GM23338 (cell line): ENCODE measurements around the gene CRTC1. TPM values are rescaled to one million over a fixed set of nuclear protein-coding genes. Genes with fewer than 3 reads are reported as not detected.

ENCODE experiments used
- ATAC-seq: fragments of 200-7000 bp; cut with Tn5 transposase; 3 replicates; pipeline ENCODE4 v1.9.1; 2020
- DNase-seq: peaks from one replicate; pipeline ENCODE4 v3.0.0-alpha.2; 2015; ENCODE audit warnings: low spot score
- H2AFZ ChIP-seq: fragments of 200-600 bp; sonication (generic); 2 replicates; pipeline ENCODE4 v1.8.0; 2016; ENCODE audit warnings: antibody characterized with exemption, mild to moderate bottlenecking, moderate library complexity
- H3F3A ChIP-seq: fragments of 200-600 bp; sonication (generic); replicated peaks from 2 replicates; pipeline ENCODE4 v1.8.0; 2017; ENCODE audit warnings: antibody characterized with exemption, mixed run types, low read depth
- H3K27ac ChIP-seq: fragments of 200-600 bp; sonication (generic); 2 replicates; pipeline ENCODE4 v1.6.1; 2016; ENCODE audit warnings: low read depth
- H3K27me3 ChIP-seq: fragments of 200-600 bp; sonication (generic); 2 replicates; pipeline ENCODE4 v1.8.0; 2016; ENCODE audit warnings: mild to moderate bottlenecking, mixed run types, moderate library complexity; ENCODE audit not compliant: insufficient read depth
- H3K36me3 ChIP-seq: fragments of 200-600 bp; sonication (generic); 2 replicates; pipeline ENCODE4 v1.8.0; 2016; ENCODE audit warnings: mild to moderate bottlenecking; ENCODE audit not compliant: insufficient read depth
- H3K4me1 ChIP-seq: fragments of 200-600 bp; sonication (generic); 2 replicates; pipeline ENCODE4 v1.8.0; 2016; ENCODE audit warnings: mild to moderate bottlenecking, moderate library complexity; ENCODE audit not compliant: insufficient read depth
- H3K4me2 ChIP-seq: fragments of 200-600 bp; sonication (generic); 2 replicates; pipeline ENCODE4 v1.7.1; 2017; ENCODE audit warnings: mixed run types
- H3K4me3 ChIP-seq: fragments of 200-600 bp; sonication (generic); 2 replicates; pipeline ENCODE4 v1.6.1; 2016; ENCODE audit warnings: mixed run types
- H3K79me2 ChIP-seq: fragments of 200-600 bp; sonication (generic); replicated peaks from 2 replicates; pipeline ENCODE4 v1.8.0; 2017; ENCODE audit warnings: mild to moderate bottlenecking; ENCODE audit not compliant: insufficient read depth
- H3K9me2 ChIP-seq: fragments of 200-600 bp; sonication (generic); 2 replicates; pipeline ENCODE4 v1.8.0; 2017; ENCODE audit not compliant: insufficient read depth
- H4K20me1 ChIP-seq: fragments of 200-600 bp; sonication (generic); replicated peaks from 2 replicates; pipeline ENCODE4 v1.8.0; 2017; ENCODE audit warnings: mild to moderate bottlenecking; ENCODE audit not compliant: insufficient read depth
- H3K27ac Mint-ChIP-seq: 2 replicates; pipeline ENCODE4 v1.8.0; 2020; ENCODE audit warnings: inconsistent platforms, mild to moderate bottlenecking, moderate library complexity, mixed read lengths
- H3K27me3 Mint-ChIP-seq: 3 replicates; pipeline ENCODE4 v1.8.0; 2022; ENCODE audit warnings: low read depth, mild to moderate bottlenecking, moderate library complexity, mixed read lengths, inconsistent platforms; ENCODE audit not compliant: insufficient read depth, poor library complexity
- H3K36me3 Mint-ChIP-seq: 3 replicates; pipeline ENCODE4 v1.8.0; 2021; ENCODE audit warnings: low read depth, mild to moderate bottlenecking, inconsistent platforms, moderate library complexity, mixed read lengths
- H3K4me1 Mint-ChIP-seq: 3 replicates; pipeline ENCODE4 v1.8.0; 2020; ENCODE audit warnings: mild to moderate bottlenecking, inconsistent platforms, mixed read lengths
- H3K4me3 Mint-ChIP-seq: 3 replicates; pipeline ENCODE4 v1.8.0; 2021; ENCODE audit warnings: moderate library complexity, mild to moderate bottlenecking, inconsistent platforms, mixed read lengths
- H3K9me3 Mint-ChIP-seq: 3 replicates; pipeline ENCODE4 v1.8.0; 2020; ENCODE audit warnings: moderate library complexity, mild to moderate bottlenecking, inconsistent platforms, mixed read lengths
- CREB1 ChIP-seq: fragments of 250-450 bp; sonication (Bioruptor Pico); IDR thresholded peaks from 2 replicates; pipeline ENCODE4 v1.5.0; 2020; ENCODE audit warnings: low read depth, mild to moderate bottlenecking, moderate library complexity
- EZH2 ChIP-seq: fragments of 200-600 bp; sonication (generic); IDR thresholded peaks from one replicate; pipeline ENCODE4 v1.8.0; 2017; ENCODE audit warnings: antibody characterized with exemption, mild to moderate bottlenecking, low read depth; ENCODE audit not compliant: unreplicated experiment
- EZH2phosphoT487 ChIP-seq: fragments of 200-600 bp; sonication (generic); IDR thresholded peaks from one replicate; pipeline ENCODE4 v1.8.1; 2018; ENCODE audit warnings: antibody characterized with exemption; ENCODE audit not compliant: unreplicated experiment
- JUNB ChIP-seq: IDR thresholded peaks from one replicate; pipeline ENCODE4 v1.6.1; 2016; ENCODE audit warnings: antibody characterized with exemption; ENCODE audit not compliant: unreplicated experiment
- ZNF331 ChIP-seq: fragments of 250-450 bp; sonication (Bioruptor Pico); IDR thresholded peaks from 2 replicates; pipeline ENCODE4 v1.5.0; 2020; ENCODE audit warnings: low read depth, mild to moderate bottlenecking, moderate library complexity
- polyA plus RNA-seq: library from polyadenylated mRNA; unstranded; fragments of >200 nt; fragmentation: Nextera tagmentation; extraction: Ambion mirVana; gene quantifications from 2 replicates; pipeline ENCODE4 v1.2.1, GENCODE V29; 2016
- total RNA-seq: library from RNA; depleted of rRNA; stranded (reverse); fragments of >200 nt; shearing (Covaris generic); gene quantifications from 2 replicates; pipeline ENCODE4 v1.2.3, GENCODE V29; 2014
- TF ChIP-seq, protein P1 (sequence below): fragments of 250-450 bp; sonication (Bioruptor Pico); IDR thresholded peaks from 2 replicates; pipeline ENCODE4 v1.5.0; 2020; ENCODE audit warnings: mild to moderate bottlenecking, moderate library complexity
- TF ChIP-seq, protein P2 (sequence below): IDR thresholded peaks from 2 replicates; pipeline ENCODE4 v1.6.1; 2016; ENCODE audit warnings: antibody characterized with exemption
- TF ChIP-seq, protein P3 (sequence below): IDR thresholded peaks from one replicate; pipeline ENCODE4 v1.6.1; 2018; ENCODE audit warnings: antibody characterized with exemption; ENCODE audit not compliant: unreplicated experiment

Gene CRTC1
- total and polyA plus RNA-seq, 2 experiments from 2014 or later, result 5.4 to 8.4 TPM

DNA sequence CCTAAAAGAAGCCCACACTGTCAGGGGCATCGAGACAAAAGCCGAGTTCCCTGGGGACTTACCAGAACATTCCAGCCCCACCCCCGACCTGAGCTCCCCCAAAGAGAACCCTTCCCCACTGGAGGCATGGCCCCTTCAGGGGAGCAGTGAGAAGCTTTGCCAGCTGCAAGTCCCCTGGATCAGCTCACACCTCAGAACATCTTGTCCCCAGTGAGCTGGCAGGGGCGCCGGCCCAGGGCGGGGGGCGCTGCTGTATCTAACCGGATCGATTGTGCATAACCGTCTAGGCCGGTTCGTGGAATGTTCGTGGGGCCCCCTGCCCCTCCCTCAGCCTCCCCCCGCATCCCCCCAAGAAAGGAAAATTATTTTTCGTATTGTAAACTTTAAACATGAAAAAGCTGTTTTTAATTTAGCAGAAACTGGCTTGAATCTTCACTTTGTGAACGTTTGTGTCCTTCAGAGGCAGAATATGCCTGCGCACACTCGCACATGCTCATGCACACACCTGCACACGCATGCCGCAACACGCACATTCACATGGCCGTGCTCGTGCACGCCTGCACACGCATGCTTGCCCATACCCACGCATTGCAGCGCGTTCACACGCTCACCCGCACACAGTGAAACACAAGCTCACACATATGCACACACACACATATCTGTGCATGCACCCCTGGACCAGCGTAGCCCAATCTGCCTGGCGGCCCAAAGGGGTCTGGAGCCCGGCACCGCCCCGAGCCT lies 12.0 kb upstream of the CRTC1 start (continued):
- TF ChIP-seq, protein P1, sequence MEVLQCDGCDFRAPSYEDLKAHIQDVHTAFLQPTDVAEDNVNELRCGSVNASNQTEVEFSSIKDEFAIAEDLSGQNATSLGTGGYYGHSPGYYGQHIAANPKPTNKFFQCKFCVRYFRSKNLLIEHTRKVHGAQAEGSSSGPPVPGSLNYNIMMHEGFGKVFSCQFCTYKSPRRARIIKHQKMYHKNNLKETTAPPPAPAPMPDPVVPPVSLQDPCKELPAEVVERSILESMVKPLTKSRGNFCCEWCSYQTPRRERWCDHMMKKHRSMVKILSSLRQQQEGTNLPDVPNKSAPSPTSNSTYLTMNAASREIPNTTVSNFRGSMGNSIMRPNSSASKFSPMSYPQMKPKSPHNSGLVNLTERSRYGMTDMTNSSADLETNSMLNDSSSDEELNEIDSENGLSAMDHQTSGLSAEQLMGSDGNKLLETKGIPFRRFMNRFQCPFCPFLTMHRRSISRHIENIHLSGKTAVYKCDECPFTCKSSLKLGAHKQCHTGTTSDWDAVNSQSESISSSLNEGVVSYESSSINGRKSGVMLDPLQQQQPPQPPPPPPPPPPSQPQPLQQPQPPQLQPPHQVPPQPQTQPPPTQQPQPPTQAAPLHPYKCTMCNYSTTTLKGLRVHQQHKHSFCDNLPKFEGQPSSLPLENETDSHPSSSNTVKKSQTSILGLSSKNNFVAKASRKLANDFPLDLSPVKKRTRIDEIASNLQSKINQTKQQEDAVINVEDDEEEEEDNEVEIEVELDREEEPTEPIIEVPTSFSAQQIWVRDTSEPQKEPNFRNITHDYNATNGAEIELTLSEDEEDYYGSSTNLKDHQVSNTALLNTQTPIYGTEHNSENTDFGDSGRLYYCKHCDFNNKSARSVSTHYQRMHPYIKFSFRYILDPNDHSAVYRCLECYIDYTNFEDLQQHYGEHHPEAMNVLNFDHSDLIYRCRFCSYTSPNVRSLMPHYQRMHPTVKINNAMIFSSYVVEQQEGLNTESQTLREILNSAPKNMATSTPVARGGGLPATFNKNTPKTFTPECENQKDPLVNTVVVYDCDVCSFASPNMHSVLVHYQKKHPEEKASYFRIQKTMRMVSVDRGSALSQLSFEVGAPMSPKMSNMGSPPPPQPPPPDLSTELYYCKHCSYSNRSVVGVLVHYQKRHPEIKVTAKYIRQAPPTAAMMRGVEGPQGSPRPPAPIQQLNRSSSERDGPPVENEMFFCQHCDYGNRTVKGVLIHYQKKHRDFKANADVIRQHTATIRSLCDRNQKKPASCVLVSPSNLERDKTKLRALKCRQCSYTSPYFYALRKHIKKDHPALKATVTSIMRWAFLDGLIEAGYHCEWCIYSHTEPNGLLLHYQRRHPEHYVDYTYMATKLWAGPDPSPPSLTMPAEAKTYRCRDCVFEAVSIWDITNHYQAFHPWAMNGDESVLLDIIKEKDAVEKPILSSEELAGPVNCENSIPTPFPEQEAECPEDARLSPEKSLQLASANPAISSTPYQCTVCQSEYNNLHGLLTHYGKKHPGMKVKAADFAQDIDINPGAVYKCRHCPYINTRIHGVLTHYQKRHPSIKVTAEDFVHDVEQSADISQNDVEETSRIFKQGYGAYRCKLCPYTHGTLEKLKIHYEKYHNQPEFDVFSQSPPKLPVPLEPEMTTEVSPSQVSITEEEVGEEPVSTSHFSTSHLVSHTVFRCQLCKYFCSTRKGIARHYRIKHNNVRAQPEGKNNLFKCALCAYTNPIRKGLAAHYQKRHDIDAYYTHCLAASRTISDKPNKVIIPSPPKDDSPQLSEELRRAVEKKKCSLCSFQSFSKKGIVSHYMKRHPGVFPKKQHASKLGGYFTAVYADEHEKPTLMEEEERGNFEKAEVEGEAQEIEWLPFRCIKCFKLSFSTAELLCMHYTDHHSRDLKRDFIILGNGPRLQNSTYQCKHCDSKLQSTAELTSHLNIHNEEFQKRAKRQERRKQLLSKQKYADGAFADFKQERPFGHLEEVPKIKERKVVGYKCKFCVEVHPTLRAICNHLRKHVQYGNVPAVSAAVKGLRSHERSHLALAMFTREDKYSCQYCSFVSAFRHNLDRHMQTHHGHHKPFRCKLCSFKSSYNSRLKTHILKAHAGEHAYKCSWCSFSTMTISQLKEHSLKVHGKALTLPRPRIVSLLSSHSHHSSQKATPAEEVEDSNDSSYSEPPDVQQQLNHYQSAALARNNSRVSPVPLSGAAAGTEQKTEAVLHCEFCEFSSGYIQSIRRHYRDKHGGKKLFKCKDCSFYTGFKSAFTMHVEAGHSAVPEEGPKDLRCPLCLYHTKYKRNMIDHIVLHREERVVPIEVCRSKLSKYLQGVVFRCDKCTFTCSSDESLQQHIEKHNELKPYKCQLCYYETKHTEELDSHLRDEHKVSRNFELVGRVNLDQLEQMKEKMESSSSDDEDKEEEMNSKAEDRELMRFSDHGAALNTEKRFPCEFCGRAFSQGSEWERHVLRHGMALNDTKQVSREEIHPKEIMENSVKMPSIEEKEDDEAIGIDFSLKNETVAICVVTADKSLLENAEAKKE (CRISPR knock-in tag), result no peak
- TF ChIP-seq CREB1 (no peak), ZNF331 (no peak), EZH2phosphoT487 (no peak), JUNB (no peak)
- TF ChIP-seq, protein P2, sequence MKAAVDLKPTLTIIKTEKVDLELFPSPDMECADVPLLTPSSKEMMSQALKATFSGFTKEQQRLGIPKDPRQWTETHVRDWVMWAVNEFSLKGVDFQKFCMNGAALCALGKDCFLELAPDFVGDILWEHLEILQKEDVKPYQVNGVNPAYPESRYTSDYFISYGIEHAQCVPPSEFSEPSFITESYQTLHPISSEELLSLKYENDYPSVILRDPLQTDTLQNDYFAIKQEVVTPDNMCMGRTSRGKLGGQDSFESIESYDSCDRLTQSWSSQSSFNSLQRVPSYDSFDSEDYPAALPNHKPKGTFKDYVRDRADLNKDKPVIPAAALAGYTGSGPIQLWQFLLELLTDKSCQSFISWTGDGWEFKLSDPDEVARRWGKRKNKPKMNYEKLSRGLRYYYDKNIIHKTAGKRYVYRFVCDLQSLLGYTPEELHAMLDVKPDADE, result no peak

DNA sequence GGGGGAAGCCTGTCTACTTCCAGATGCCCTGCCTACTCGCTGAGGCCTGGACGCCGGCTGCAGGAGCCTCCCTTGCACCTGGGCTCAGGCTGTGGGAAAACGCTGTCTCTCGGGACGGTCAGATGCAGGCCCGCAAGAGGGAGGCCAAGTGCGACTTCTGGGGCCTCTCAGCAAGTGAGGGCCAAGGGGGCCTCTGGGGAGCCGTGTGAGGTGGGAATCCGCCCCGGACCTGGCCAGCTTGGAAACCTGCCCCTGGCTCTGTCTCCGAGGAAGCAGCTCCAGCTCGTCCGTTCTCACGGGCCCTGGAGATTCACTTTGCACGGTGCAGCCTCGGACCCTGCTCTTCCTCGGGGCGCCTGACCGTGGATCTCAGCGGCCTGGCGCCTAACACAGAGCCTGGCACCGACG lies 11.4 kb upstream of the CRTC1 start:
- H2AFZ ChIP-seq, result no peak overlapping the region

More for the DNA sequence above, 11.4 kb upstream of the CRTC1 start:
- peaks cover 19% of the 10 kb centered on the region for H3F3A ChIP-seq
- Mint-ChIP-seq H3K9me3 (no peaks in the 10 kb centered on the region), H3K4me3 (no peak overlapping the region), H3K27me3 (peaks cover 10% of the 10 kb centered on the region), H3K36me3 (peaks cover 10% of the 10 kb centered on the region; the same call in 2 of the 3 replicates), H3K27ac (no peak overlapping the region), H3K4me1 (peaks cover 11% of the 10 kb centered on the region)
- no peaks in the 10 kb centered on the region; the same call in 1 of the 2 replicates for H3K4me1 ChIP-seq
- TF ChIP-seq EZH2, result no peak
- TF ChIP-seq JUNB, result no peak
- TF ChIP-seq, protein P3, sequence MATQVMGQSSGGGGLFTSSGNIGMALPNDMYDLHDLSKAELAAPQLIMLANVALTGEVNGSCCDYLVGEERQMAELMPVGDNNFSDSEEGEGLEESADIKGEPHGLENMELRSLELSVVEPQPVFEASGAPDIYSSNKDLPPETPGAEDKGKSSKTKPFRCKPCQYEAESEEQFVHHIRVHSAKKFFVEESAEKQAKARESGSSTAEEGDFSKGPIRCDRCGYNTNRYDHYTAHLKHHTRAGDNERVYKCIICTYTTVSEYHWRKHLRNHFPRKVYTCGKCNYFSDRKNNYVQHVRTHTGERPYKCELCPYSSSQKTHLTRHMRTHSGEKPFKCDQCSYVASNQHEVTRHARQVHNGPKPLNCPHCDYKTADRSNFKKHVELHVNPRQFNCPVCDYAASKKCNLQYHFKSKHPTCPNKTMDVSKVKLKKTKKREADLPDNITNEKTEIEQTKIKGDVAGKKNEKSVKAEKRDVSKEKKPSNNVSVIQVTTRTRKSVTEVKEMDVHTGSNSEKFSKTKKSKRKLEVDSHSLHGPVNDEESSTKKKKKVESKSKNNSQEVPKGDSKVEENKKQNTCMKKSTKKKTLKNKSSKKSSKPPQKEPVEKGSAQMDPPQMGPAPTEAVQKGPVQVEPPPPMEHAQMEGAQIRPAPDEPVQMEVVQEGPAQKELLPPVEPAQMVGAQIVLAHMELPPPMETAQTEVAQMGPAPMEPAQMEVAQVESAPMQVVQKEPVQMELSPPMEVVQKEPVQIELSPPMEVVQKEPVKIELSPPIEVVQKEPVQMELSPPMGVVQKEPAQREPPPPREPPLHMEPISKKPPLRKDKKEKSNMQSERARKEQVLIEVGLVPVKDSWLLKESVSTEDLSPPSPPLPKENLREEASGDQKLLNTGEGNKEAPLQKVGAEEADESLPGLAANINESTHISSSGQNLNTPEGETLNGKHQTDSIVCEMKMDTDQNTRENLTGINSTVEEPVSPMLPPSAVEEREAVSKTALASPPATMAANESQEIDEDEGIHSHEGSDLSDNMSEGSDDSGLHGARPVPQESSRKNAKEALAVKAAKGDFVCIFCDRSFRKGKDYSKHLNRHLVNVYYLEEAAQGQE, result no peak
- no peak overlapping the region for H3K4me3 ChIP-seq
- H3K27ac ChIP-seq, result peak overlapping the region; percentile 84
- H3K4me2 ChIP-seq, result no peak overlapping the region
- no peaks in the 10 kb centered on the region for H3K79me2 ChIP-seq
- H3K9me2 ChIP-seq, result no peaks in the 10 kb centered on the region
- ATAC-seq (peak; percentile 46), DNase-seq (peak; percentile 50)
- no peaks in the 10 kb centered on the region for H4K20me1 ChIP-seq
- no peaks in the 10 kb centered on the region for H3K27me3 ChIP-seq
- H3K36me3 ChIP-seq, result no peaks in the 10 kb centered on the region
